Embryonic facial prominence (tissue), 1 donor: ENCODE data around the gene DHRS4L2.

ENCODE experiments used
- DNase-seq: peaks from one replicate; pipeline ENCODE4 v3.0.0-alpha.2; 2016; ENCODE audit errors: extremely low spot score

The DHRS4L2 gene

GRCh38 chr14:24053548-24054323, 65.0 kb downstream of the DHRS4L2 start:
- DNase-seq: no peak

GRCh38 chr14:24054324-24054641, 65.6 kb downstream of the DHRS4L2 start:
- DNase-seq: no peak

GRCh38 chr14:24054646-24055045, 65.9 kb downstream of the DHRS4L2 start:
- no peak for DNase-seq
